DMS 273 treated with DMSO at 0.1 percent for 48 hours (cell line): ENCODE data around the gene TGFBR3L.

Experiments
- DNase-seq: peaks from one replicate; lab custom pipeline; 2025; lab: John Stamatoyannopoulos, UW

The TGFBR3L gene

GRCh38 chr19:7904074-7905020 lies 10.3 kb upstream of the TGFBR3L start:
- DNase-seq = no peak

GRCh38 chr19:7905268-7905667 lies 9.4 kb upstream of the TGFBR3L start:
- DNase-seq = no peak

- no peak for DNase-seq
Measured at GRCh38 chr19:7905859-7906258, 8.8 kb upstream of the TGFBR3L start.

- no peak for DNase-seq
Measured at GRCh38 chr19:7907122-7907521, 7.5 kb upstream of the TGFBR3L start.

GRCh38 chr19:7907544-7907943 lies 7.1 kb upstream of the TGFBR3L start:
- DNase-seq = no peak

- no peak for DNase-seq
Measured at GRCh38 chr19:7908078-7908699, 6.4 kb upstream of the TGFBR3L start.

- no peak for DNase-seq
Measured at GRCh38 chr19:7908742-7909461, 5.7 kb upstream of the TGFBR3L start.

GRCh38 chr19:7909471-7910067 lies 5.1 kb upstream of the TGFBR3L start:
- no peak for DNase-seq

GRCh38 chr19:7910321-7911161 lies 4.1 kb upstream of the TGFBR3L start:
- no peak for DNase-seq

GRCh38 chr19:7911508-7912143 lies 3.0 kb upstream of the TGFBR3L start:
- no peak for DNase-seq

- no peak for DNase-seq
Measured at GRCh38 chr19:7912144-7912696, 2.4 kb upstream of the TGFBR3L start.

- no peak for DNase-seq
Measured at GRCh38 chr19:7912697-7913564, 1.7 kb upstream of the TGFBR3L start.

- DNase-seq = no peak
Measured at GRCh38 chr19:7913652-7914051, 978 bp upstream of the TGFBR3L start.

GRCh38 chr19:7914099-7914498 lies 531 bp upstream of the TGFBR3L start:
- no peak for DNase-seq

- DNase-seq = no peak
Measured at GRCh38 chr19:7915250-7916102, 846 bp downstream of the TGFBR3L start.

GRCh38 chr19:7916103-7916954 lies 1.7 kb downstream of the TGFBR3L start:
- DNase-seq = no peak

GRCh38 chr19:7916955-7917266 lies 2.3 kb downstream of the TGFBR3L start:
- no peak for DNase-seq
